NCI-H2029 treated with DMSO at 0.1 percent for 48 hours (cell line): ENCODE measurements around the gene C11orf91.
"Not testable (repeated sequence)": the region's sequence is repeated elsewhere in the genome, so short reads cannot be mapped to it uniquely, and the experiment has no call there.

Experiments
- DNase-seq: peaks from one replicate; lab custom pipeline; 2025; lab: John Stamatoyannopoulos, UW

Gene C11orf91

DNA sequence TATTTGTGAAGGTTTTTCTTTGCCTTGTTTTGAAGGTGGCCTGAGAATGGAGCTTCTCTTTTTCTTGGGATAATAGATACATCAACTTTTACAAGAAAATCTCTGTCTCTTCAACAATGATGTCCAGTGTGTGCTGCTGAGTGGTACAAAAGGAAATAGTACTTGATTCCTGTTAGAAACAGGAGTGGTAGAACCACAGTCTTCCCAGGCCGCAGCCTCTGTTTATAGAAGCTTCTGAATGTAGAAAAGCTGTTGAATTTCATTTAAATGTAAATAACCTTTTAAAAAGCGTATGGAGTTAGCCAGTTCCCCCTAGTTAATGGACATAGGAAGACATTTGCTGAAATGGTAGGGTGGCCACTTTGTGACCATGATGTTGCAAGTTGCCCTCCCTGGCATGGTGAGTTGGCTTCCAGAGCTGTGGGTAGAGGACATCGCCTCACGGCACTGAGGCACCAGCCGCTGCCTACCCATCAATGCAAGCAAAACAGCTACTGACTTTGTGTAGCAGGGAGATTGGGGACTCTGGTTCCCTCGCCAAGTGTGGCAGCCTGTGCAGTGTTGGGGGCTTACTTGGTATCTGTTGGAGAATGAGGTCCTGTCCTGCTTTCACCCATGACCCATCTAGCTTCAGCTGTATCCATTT is 31.6 kb downstream of the C11orf91 start:
- DNase-seq = no peak

DNA sequence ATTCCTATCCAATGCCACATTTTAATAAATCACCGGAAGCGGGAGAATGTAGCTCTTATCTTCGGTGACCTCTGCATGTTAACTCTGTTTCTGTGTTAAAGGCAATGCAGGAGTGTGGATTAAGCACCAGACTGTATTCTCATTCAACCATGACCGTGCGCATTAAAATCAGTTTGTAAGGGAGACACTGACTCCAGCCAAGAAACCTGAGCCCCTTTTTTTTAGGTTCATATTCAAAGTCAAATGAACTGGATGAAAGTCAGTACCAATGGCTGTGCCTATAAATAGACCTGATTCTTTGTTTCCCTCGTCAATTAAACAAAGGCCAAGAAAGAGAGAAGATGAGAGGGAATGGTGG is 32.2 kb downstream of the C11orf91 start:
- DNase-seq = peak; percentile 45

DNA sequence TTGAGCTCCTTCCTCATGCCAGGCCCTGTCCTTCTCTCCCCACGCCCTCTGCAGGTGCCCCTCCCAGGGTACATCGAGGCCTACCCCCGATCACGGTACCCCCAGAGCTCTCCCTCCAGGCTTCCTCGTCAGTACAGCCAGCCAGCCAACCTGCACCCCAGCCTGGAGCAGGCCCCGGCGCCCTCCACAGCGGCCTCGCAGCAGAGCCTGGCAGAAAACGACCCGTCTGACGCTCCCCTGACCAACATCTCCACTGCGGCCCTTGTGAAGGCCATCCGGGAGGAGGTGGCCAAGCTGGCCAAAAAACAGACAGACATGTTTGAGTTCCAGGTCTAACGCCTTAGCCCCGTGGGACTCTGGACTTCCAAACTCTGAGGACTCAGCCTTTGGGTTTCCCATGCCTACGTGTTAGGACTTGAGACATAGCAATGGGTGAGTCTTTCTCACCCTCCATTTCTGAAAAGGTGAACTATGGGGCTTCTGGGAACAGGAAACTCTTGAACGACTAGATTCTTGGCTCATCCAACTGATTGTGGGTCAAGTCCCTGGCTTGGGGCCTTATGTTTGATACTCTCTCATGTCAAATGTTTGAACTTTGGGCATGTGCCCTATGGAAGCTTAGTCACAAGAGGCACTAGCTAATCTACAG is 32.7 kb downstream of the C11orf91 start:
- DNase-seq = no peak

GRCh38 chr11:33665350-33666106 is 35.1 kb downstream of the C11orf91 start:
- no peak for DNase-seq

DNA sequence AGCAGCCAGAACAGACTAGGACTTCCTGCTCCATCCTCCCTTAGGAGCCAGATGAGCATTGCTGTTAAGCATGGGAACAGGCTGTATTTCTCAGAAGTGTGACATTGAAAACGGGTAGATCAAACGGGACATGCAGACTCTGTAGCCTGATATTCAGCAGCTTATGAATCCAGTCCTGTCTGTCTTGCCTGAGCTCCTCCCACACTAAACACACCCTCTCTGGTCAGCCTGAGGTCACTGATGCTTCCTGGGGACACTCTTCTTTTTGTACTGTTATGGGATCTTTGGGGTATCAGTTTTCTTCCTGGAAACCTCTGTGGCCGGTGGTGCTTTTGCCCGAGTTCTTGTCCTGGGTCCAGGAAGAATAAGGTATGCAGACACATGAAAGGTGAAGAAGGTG is 35.8 kb downstream of the C11orf91 start:
- DNase-seq = no peak

GRCh38 chr11:33664166-33664565 is 36.5 kb downstream of the C11orf91 start:
- DNase-seq = no peak

DNA sequence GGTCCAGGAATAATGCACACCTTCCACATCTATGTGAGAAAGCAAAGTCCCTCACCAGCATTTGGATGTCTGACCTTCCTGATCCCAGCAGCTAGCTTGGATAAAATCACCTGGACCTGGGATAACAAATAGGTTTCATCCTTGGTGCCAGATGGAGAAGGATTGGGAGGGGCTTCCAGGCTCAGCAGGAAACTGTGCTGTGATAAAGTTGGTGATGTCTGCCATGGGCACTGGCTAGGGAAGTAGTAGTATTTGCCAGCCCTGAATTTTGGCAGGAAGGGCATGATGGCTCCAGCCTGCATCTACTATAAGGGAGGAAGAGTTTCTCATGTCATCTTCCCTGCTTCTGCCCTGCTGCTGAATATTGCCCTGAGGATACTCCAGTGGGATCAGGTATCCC is 37.5 kb downstream of the C11orf91 start:
- DNase-seq = no peak

DNA sequence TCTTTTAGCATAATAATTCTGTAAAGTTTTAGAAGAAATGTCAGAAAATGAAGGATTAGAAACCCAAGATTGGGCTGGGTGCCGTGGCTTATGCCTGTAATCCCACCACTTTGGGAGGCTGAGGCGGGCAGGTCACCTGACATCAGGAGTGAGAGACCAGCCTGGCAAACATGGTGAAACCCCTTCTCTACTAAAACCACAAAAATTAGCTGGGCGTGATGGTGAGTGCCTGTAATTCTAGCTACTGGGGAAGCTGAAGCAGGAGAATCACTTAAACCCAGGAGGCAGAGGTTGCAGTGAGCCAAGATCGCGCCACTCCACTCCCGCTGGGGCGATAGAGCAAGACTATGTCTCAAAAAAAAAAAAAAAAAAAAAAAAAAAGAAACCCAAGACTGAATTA is 39.1 kb downstream of the C11orf91 start:
- not testable (repeated sequence) for DNase-seq

DNA sequence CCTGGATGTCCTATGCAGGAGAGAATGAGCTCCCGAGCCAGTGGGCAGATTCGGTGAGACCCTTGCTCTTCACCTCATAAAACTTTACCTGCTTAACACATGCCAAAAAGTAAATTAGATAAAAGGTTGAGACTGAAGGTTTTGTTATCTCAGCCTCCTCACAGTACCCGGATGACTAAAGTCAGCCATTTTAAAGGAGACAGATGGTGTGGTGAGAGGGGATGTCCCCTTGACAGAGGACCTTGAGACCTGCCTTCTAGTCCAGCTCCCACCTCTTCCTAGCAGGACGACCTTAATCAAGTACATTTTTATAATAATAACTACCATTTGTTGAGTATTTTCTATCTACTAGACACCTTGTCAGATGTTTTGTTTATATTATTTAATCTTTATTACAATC is 39.7 kb downstream of the C11orf91 start:
- no peak for DNase-seq

DNA sequence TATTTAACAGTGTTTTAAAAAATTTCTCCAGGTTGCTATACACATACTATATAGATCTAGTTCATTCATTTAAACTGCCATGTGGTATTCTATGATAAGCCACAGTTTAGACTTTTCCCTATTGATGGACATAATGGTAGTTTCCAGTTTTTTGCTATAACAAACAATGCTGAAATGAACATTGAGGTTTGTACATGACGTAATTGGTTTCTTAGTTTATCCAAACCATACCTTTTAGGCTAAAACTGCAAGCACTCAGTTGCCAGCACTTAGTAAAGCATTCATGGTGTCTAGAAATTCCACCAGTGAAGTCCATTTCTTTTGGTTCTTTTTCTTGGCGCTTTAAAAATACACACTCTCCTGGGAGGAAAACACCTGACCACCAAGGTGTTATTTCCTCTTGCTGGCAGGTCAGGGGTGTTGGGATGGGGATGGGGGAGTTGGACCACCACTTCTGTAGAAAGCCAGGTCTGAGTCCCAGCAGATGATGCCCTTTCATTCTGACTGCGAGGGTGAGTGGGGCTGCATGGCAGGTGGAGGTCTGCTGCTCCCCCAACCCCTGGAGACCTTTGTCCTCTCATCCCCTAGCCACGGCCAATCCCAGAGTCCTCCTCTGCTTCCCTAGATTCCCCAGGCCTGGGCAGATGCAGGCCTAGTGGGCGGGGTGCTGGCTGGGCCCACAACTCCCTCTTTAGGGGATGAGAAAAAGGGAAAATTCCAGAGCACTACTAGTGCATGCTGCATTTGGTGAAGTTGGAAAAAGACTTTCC is 41.1 kb downstream of the C11orf91 start:
- DNase-seq = no peak

DNA sequence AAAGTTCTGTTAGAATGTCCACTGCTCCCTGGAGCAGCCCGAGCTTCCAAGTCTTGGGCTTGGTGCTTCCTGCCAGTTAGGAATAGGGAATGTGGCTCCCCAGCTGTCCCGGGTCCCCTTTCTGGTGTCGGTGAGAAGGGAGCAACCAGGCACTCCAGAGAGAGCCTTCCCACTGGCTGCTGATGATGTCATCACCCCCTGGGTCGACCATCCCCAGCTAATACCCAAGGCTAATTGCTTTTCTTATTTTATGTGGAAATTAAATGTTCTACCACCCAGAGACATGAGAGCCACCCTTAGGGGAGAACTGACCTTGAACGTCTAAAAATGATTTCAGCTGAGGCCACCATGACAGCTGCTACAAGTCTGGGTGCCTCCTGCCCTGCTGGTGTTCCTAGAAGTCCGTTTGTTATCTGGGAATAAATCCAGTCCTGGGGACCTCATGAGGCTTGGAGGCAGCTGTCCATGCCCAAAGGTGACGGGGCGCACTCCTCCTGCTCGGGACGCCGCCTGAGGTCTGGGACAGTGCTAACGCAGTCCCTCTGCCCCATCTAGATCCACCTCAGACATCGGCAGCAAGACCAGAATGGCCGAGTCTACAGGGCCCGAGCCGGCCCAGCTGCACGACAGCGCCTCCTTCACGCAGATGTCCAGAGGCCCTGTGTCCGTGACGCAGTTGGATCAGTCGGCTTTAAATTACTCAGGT is 42.3 kb downstream of the C11orf91 start:
- no peak for DNase-seq

GRCh38 chr11:33657757-33658156 is 42.9 kb downstream of the C11orf91 start:
- DNase-seq = no peak

- no peak for DNase-seq
These were observed 43.9 kb downstream of the C11orf91 start for GRCh38 chr11:33656768-33657167.

DNA sequence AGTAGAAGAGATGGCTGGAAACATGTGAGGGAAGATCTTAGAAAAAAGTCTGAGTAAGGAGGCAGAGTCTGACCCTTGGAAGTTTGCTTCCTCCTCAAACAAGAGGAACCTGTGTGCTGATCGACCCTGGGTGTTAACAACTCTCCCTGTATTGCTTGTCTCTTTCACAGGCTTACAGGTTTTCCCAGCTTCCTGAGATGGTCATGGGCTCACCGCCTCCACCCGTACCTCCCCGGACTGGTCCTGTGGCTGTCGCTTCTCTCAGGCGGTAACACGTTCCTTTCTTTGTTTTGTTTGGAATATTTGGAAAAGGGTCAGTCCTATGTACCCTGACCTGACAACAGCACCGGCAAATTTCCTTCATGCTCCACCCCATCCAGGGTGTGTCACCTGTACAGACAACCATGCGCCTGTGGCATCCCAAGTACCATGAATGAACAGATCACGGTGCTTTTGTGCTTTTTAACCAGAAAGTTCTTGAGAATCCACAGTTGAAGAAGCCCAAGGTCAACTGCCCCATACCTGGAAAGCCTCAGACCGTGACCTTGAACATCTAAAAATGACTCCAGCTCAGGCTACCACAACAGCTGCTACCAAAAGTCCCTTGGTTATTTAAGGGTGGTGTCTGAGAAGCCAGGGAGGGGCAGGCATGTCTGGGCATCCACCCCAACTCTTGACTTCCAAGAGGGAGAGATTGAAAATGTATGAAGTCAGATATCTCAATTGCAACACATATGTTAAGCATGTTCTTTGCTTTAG is 44.6 kb downstream of the C11orf91 start:
- no peak for DNase-seq

DNA sequence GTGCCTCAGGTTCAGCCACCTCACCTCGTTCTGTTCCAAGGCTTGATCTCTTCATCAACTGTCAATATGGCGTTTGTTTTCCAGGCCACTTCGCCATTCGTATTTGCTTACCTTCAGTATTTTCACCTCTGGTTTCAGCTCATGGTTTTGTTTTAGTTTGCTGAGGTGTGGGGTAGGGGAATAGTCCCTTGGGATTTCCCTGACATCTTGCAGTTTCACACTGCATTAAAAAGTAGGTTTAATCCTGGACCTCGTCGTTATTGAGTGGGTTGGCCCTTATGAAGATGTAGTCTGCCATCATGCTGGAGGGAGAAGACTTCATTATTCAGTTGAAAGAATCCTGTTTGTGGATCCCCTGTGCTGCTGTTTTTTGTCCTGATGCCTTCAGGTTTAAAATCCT is 46.0 kb downstream of the C11orf91 start:
- no peak for DNase-seq

GRCh38 chr11:33652930-33653329 is 47.7 kb downstream of the C11orf91 start:
- no peak for DNase-seq

GRCh38 chr11:33652431-33652830 is 48.2 kb downstream of the C11orf91 start:
- DNase-seq = no peak

DNA sequence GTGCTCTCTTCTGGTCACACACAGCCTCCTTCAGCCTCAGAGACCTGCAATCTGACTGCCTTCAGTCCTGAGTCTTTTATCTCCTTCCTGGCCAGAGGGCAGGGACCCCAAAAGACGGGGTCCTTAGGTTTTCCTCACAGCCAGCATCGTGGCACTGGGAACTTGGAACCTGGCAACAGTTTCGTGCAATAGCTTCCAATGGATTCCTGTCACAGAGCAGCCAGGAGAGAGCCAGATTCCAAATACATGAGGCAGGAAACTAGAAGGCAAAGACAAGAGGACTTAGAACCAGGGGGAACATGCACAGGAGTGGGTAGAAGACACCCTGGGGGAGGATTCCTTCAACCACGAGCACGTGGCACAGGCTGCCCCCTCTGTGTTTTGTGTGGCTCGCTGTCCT is 48.6 kb downstream of the C11orf91 start:
- DNase-seq = no peak

GRCh38 chr11:33651555-33651954 is 49.1 kb downstream of the C11orf91 start:
- DNase-seq = no peak

GRCh38 chr11:33649944-33650343 is 50.7 kb downstream of the C11orf91 start:
- no peak for DNase-seq
